22Rv1 (cell line): ENCODE measurements around the gene CEL.

Source experiments
- CTCF ChIP-seq: fragments of 450-650 bp; IDR thresholded peaks from 2 replicates; pipeline ENCODE4 v1.5.1; 2017; ENCODE audit warnings: mild to moderate bottlenecking
- ZFX ChIP-seq: fragments of 450-650 bp; IDR thresholded peaks from 2 replicates; pipeline ENCODE4 v1.6.1; 2017; ENCODE audit warnings: antibody characterized with exemption, borderline replicate concordance

- no peak for TF ChIP-seq CTCF
- TF ChIP-seq ZFX: no peak
These were observed 19.8 kb upstream of the CEL start for GRCh38 chr9:133041958-133042357.
